Kidney (tissue), 14 donors: Measurements from ENCODE around the gene COL9A2. TPM values are rescaled to one million over a fixed set of nuclear protein-coding genes. Genes with fewer than 3 reads are reported as not detected.

Experiments used
- DNase-seq, 5 donors: peaks; one replicate each; pipeline ENCODE4 v3.0.0-alpha.2; 2013 to 2020
- FAIRE-seq: peaks from 2 replicates; lab custom pipeline; 2012; peaks lifted over from hg19 to GRCh38; lab: Jason Lieb, UNC
- H3K27ac ChIP-seq, 2 donors: one replicate each; pipeline ENCODE4 v1.7.0; 2013; ENCODE audit warnings: low read depth in 2 of 2, low read length in 2 of 2, inconsistent platforms in 1 of 2
- H3K27me3 ChIP-seq: one replicate; pipeline ENCODE4 v1.7.1; 2013; ENCODE audit warnings: low read length, inconsistent platforms; ENCODE audit not compliant: control insufficient read depth, insufficient read depth
- H3K36me3 ChIP-seq, 3 donors: one replicate each; pipeline versions ENCODE4 v1.7.0 to v1.7.1; 2013; ENCODE audit warnings: low read length in 3 of 3, control low read depth in 1 of 3, inconsistent platforms in 1 of 3; ENCODE audit not compliant: insufficient read depth in 3 of 3, control insufficient read depth in 2 of 3
- H3K4me1 ChIP-seq, 3 donors: one replicate each; pipeline versions ENCODE4 v1.7.0 to v1.7.1; 2013; ENCODE audit warnings: low read length in 3 of 3, inconsistent platforms in 1 of 3, low read depth in 1 of 3; ENCODE audit not compliant: control insufficient read depth in 2 of 3, insufficient read depth in 2 of 3
- H3K4me3 ChIP-seq, 3 donors: one replicate each; pipeline versions ENCODE4 v1.7.0 to v1.8.1; 2013; ENCODE audit warnings: low read length in 3 of 3, control low read depth in 1 of 3, inconsistent platforms in 1 of 3
- H3K9ac ChIP-seq, 3 donors: one replicate each; pipeline versions ENCODE4 v1.7.0 to v1.7.1; 2013; ENCODE audit warnings: low read length in 3 of 3, control low read depth in 1 of 3, inconsistent platforms in 1 of 3
- H3K9me3 ChIP-seq, 3 donors: one replicate each; pipeline versions ENCODE4 v1.7.0 to v1.7.1; 2013; ENCODE audit warnings: low read length in 3 of 3, control low read depth in 1 of 3, inconsistent platforms in 1 of 3; ENCODE audit not compliant: control insufficient read depth in 2 of 3, insufficient read depth in 1 of 3
- CTCF ChIP-seq: IDR thresholded peaks from 3 replicates; pipeline ENCODE4 v1.5.1; 2012; ENCODE audit warnings: mild to moderate bottlenecking, moderate library complexity, borderline replicate concordance; ENCODE audit not compliant: insufficient read depth; ENCODE audit errors: extremely low read depth
- intact Hi-C: fragments of 100-400 bp; cut with DNase I; formaldehyde crosslinking; loops from one replicate; pipeline ENCODE4 v1.11.1; 2022
- polyA plus RNA-seq: library from polyadenylated mRNA; stranded (reverse); fragments of 350-450 nt; fragmentation: Illumina TruSeq; extraction: RNeasy Lipid Tissue Mini Kit (QIAGEN cat#74804); gene quantifications from one replicate; pipeline ENCODE4 v1.2.3, GENCODE V29; 2014; ENCODE audit warnings: low read depth, low replicate concordance; ENCODE audit not compliant: insufficient read depth
- total RNA-seq: library from RNA; stranded (reverse); fragmentation: NEBNext Ultra II Directional; extraction: Animal tissue kit (Norgen Biotek cat#: 25700); gene quantifications from one replicate; pipeline ENCODE4 v1.2.1, GENCODE V29; 2021
- donor health status: control.
- donor health status: control.
- donor health status: control.
- donor health status: control.
- donor health status: control.
- donor health status: DM: yes; HTN: yes; CAD: no.
- donor health status: Normal renal cell carcinoma (clear cell type).

Gene COL9A2
- total and polyA plus RNA-seq, 2 donors from 2014 or later, result 13.8 to 16.6 TPM

GRCh38 chr1:40273547-40274166 is 43.4 kb downstream of the COL9A2 start:
- Histone ChIP-seq H3K9me3 (no peaks in the 10 kb centered on the region), H3K4me1 (peaks cover 0 to 7% (median 4%) of the 10 kb centered on the region in 3 donors), H3K27me3 (no peaks in the 10 kb centered on the region), H3K36me3 (peaks cover 3 to 19% (median 4%) of the 10 kb centered on the region in 3 donors), H3K4me3 (no peak overlapping the region), H3K27ac (no peak overlapping the region), H3K9ac (no peak overlapping the region)
- FAIRE-seq (peak; percentile 65), DNase-seq (peak in 2 of 5 donors; percentile 22 to 53)
- intact Hi-C loops, result no loop called here
- TF ChIP-seq CTCF, result no peak

- Histone ChIP-seq H3K9ac (no peak overlapping the region), H3K9me3 (no peaks in the 10 kb centered on the region), H3K27me3 (no peaks in the 10 kb centered on the region), H3K27ac (no peak overlapping the region), H3K4me3 (no peak overlapping the region), H3K36me3 (peaks cover 3 to 25% (median 8%) of the 10 kb centered on the region in 3 donors), H3K4me1 (peaks cover 0 to 8% (median 4%) of the 10 kb centered on the region in 3 donors)
- intact Hi-C loops, result no loop called here
- DNase-seq (no peak), FAIRE-seq (no peak)
- TF ChIP-seq CTCF, result no peak
Measured at GRCh38 chr1:40272653-40273213, 44.4 kb downstream of the COL9A2 start.

- FAIRE-seq, result no peak
Measured at GRCh38 chr1:40270152-40270834, 46.8 kb downstream of the COL9A2 start.

More at GRCh38 chr1:40270152-40270834, 46.8 kb downstream of the COL9A2 start:
- intact Hi-C loops, result no loop called here
- no peaks in the 10 kb centered on the region for H3K9me3 ChIP-seq
- H3K9ac ChIP-seq, result no peak overlapping the region
- no peak for TF ChIP-seq CTCF
- no peak overlapping the region for H3K27ac ChIP-seq
- no peak overlapping the region for H3K4me3 ChIP-seq
- peaks cover 0 to 12% (median 4%) of the 10 kb centered on the region in 3 donors for H3K4me1 ChIP-seq
- no peaks in the 10 kb centered on the region for H3K27me3 ChIP-seq
- H3K36me3 ChIP-seq, result peaks cover 3 to 25% (median 8%) of the 10 kb centered on the region in 3 donors
- no peak for DNase-seq
